ENCODE data around the gene RCN2.
"Not testable (repeated sequence)": the region's sequence is repeated elsewhere in the genome, so short reads cannot be mapped to it uniquely, and the experiment has no call there.

The RCN2 gene

GRCh38 chr15:76963596-76963995 is 32.0 kb downstream of the RCN2 start:
- H4K20me1 ChIP-seq: no peaks in the 10 kb centered on the region
- no peak overlapping the region for H3K9ac ChIP-seq
- no peak overlapping the region for H3K4me3 ChIP-seq
- no peaks in the 10 kb centered on the region for H3K27me3 ChIP-seq
- peaks cover 5 to 13% (median 9%) of the 10 kb centered on the region in 10 experiments; a peak in 15 of 20 replicates for H3K4me1 ChIP-seq
- H3K9me3 ChIP-seq (replicated peaks in 1 of 11): no peaks in the 10 kb centered on the region
- no peaks in the 10 kb centered on the region for H3K36me3 ChIP-seq
- TF ChIP-seq Cebpa-rat (IDR thresholded peaks at IDR 0.05): no peak
- no peak overlapping the region for H3K27ac ChIP-seq
- no peak overlapping the region for H3K4me2 ChIP-seq

GRCh38 chr15:76964157-76964556 is 32.6 kb downstream of the RCN2 start:
- H3K4me3 ChIP-seq: no peak overlapping the region
- H4K20me1 ChIP-seq: no peaks in the 10 kb centered on the region
- no peaks in the 10 kb centered on the region for H3K9me3 ChIP-seq (replicated peaks in 1 of 11)
- H3K36me3 ChIP-seq: no peaks in the 10 kb centered on the region
- H3K9ac ChIP-seq: no peak overlapping the region
- H3K4me1 ChIP-seq: peaks cover 5 to 13% (median 9%) of the 10 kb centered on the region in 10 experiments; a peak in 15 of 20 replicates
- no peaks in the 10 kb centered on the region for H3K27me3 ChIP-seq
- no peak overlapping the region for H3K4me2 ChIP-seq
- no peak overlapping the region for H3K27ac ChIP-seq
- no peak for TF ChIP-seq Cebpa-rat (IDR thresholded peaks at IDR 0.05)

GRCh38 chr15:76966051-76966450 is 34.5 kb downstream of the RCN2 start:
- H3K9ac ChIP-seq: not testable (repeated sequence)
- H3K4me1 ChIP-seq: peaks cover 5 to 13% (median 9%) of the 10 kb centered on the region in 10 experiments; a peak in 15 of 20 replicates

GRCh38 chr15:76967067-76967466 is 35.5 kb downstream of the RCN2 start:
- no peaks in the 10 kb centered on the region for H3K9me3 ChIP-seq (replicated peaks in 1 of 11)
- H3K27me3 ChIP-seq: no peaks in the 10 kb centered on the region
- no peak overlapping the region for H3K4me3 ChIP-seq
- peak overlapping the region in 5 of 11 experiments; percentile 16 to 43 (median 29); a peak in 7 of 22 replicates for H3K4me2 ChIP-seq
- no peaks in the 10 kb centered on the region for H3K36me3 ChIP-seq
- no peak overlapping the region for H3K9ac ChIP-seq
- no peak for TF ChIP-seq Cebpa-rat (IDR thresholded peaks at IDR 0.05)
- H3K27ac ChIP-seq: no peak overlapping the region
- H4K20me1 ChIP-seq: no peaks in the 10 kb centered on the region
- peaks cover 5 to 13% (median 8%) of the 10 kb centered on the region in 10 experiments; a peak in 15 of 20 replicates for H3K4me1 ChIP-seq

More at GRCh38 chr15:76966051-76966450, 34.5 kb downstream of the RCN2 start:
- H3K9me3 ChIP-seq (replicated peaks in 1 of 11); H4K20me1 ChIP-seq; H3K27ac ChIP-seq; H3K27me3 ChIP-seq; H3K4me2 ChIP-seq; H3K36me3 ChIP-seq; H3K4me3 ChIP-seq: not testable (repeated sequence)

- H3K4me2 ChIP-seq: no peak overlapping the region
- H3K9ac ChIP-seq: no peak overlapping the region
- no peak overlapping the region for H3K4me3 ChIP-seq
- H3K27ac ChIP-seq: no peak overlapping the region
- no peaks in the 10 kb centered on the region for H3K27me3 ChIP-seq
- no peaks in the 10 kb centered on the region for H3K9me3 ChIP-seq (replicated peaks in 1 of 11)
- no peaks in the 10 kb centered on the region for H4K20me1 ChIP-seq
- no peak for TF ChIP-seq Cebpa-rat (IDR thresholded peaks at IDR 0.05)
- peaks cover 0 to 19% (median 8%) of the 10 kb centered on the region in 10 experiments; a peak in 14 of 20 replicates for H3K4me1 ChIP-seq
- H3K36me3 ChIP-seq: no peaks in the 10 kb centered on the region
These were observed 36.8 kb downstream of the RCN2 start for GRCh38 chr15:76968306-76968705.

- TF ChIP-seq Cebpa-rat (IDR thresholded peaks at IDR 0.05): no peak
- H3K27me3 ChIP-seq: no peaks in the 10 kb centered on the region
- no peaks in the 10 kb centered on the region for H3K36me3 ChIP-seq
- no peak overlapping the region for H3K9ac ChIP-seq
- H3K27ac ChIP-seq: no peak overlapping the region
- H3K4me1 ChIP-seq: peaks cover 4 to 48% (median 35%) of the 10 kb centered on the region in 10 experiments; a peak in 16 of 20 replicates
- H3K9me3 ChIP-seq (replicated peaks in 1 of 11): no peaks in the 10 kb centered on the region
- H4K20me1 ChIP-seq: no peaks in the 10 kb centered on the region
- no peak overlapping the region for H3K4me3 ChIP-seq
- H3K4me2 ChIP-seq: peak overlapping the region in 3 of 11 experiments; percentile 14 to 32 (median 19); a peak in 4 of 22 replicates
These were observed 41.1 kb downstream of the RCN2 start for GRCh38 chr15:76972389-76973361.

GRCh38 chr15:76973362-76973743 is 41.8 kb downstream of the RCN2 start:
- no peak overlapping the region for H3K4me3 ChIP-seq
- peak overlapping the region in 5 of 11 experiments; percentile 20 to 38 (median 31); a peak in 5 of 22 replicates for H3K9ac ChIP-seq
- no peaks in the 10 kb centered on the region for H3K36me3 ChIP-seq
- no peaks in the 10 kb centered on the region for H4K20me1 ChIP-seq
- H3K27ac ChIP-seq: peak overlapping the region in 9 of 11 experiments; percentile 6 to 66 (median 45); a peak in 15 of 22 replicates
- TF ChIP-seq Cebpa-rat (IDR thresholded peaks at IDR 0.05): no peak
- H3K9me3 ChIP-seq (replicated peaks in 1 of 11): peaks cover 0 to 6% (median 3%) of the 10 kb centered on the region in 11 experiments; a peak in 9 of 22 replicates
- peak overlapping the region in 10 of 11 experiments; percentile 11 to 71 (median 50); a peak in 18 of 22 replicates for H3K4me2 ChIP-seq
- peaks cover 4 to 48% (median 35%) of the 10 kb centered on the region in 10 experiments; a peak in 16 of 20 replicates for H3K4me1 ChIP-seq
- no peaks in the 10 kb centered on the region for H3K27me3 ChIP-seq

GRCh38 chr15:76973906-76974305 is 42.4 kb downstream of the RCN2 start:
- H3K27ac ChIP-seq: peak overlapping the region in 9 of 11 experiments; percentile 6 to 66 (median 45); a peak in 16 of 22 replicates
- peak overlapping the region in 5 of 11 experiments; percentile 20 to 38 (median 31); a peak in 5 of 22 replicates for H3K9ac ChIP-seq
- TF ChIP-seq Cebpa-rat (IDR thresholded peaks at IDR 0.05): no peak

GRCh38 chr15:76974456-76975036 is 43.0 kb downstream of the RCN2 start:
- Histone ChIP-seq H4K20me1 (no peaks in the 10 kb centered on the region), H3K27ac (peak overlapping the region in 9 of 11 experiments; percentile 9 to 66 (median 38); a peak in 14 of 22 replicates), H3K9ac (peak overlapping the region in 2 of 11 experiments; percentile 7 to 8; a peak in 4 of 22 replicates), H3K9me3 (replicated peaks in 1 of 11) (peaks cover 0 to 17% (median 15%) of the 10 kb centered on the region in 11 experiments; a peak in 19 of 22 replicates), H3K4me2 (peak overlapping the region in 7 of 11 experiments; percentile 32 to 71 (median 63); a peak in 10 of 22 replicates), H3K27me3 (no peaks in the 10 kb centered on the region), H3K36me3 (no peaks in the 10 kb centered on the region), H3K4me1 (peaks cover 4 to 48% (median 35%) of the 10 kb centered on the region in 10 experiments; a peak in 16 of 20 replicates), H3K4me3 (no peak overlapping the region)
- TF ChIP-seq Cebpa-rat (IDR thresholded peaks at IDR 0.05): no peak

More at GRCh38 chr15:76973906-76974305, 42.4 kb downstream of the RCN2 start:
- Histone ChIP-seq H3K27me3 (no peaks in the 10 kb centered on the region), H3K36me3 (no peaks in the 10 kb centered on the region), H3K9me3 (replicated peaks in 1 of 11) (peaks cover 0 to 11% (median 8%) of the 10 kb centered on the region in 11 experiments; a peak in 19 of 22 replicates), H3K4me3 (no peak overlapping the region), H3K4me2 (peak overlapping the region in 10 of 11 experiments; percentile 11 to 71 (median 50); a peak in 17 of 22 replicates), H4K20me1 (no peaks in the 10 kb centered on the region), H3K4me1 (peaks cover 4 to 48% (median 35%) of the 10 kb centered on the region in 10 experiments; a peak in 16 of 20 replicates)
